A549 (cell line): Measurements from ENCODE around the gene HOMER3. TPM values are rescaled to one million over a fixed set of nuclear protein-coding genes. Genes with fewer than 3 reads are reported as not detected.

Experiments
- ATAC-seq, 2 experiments: fragments of 200-7000 bp in 1 of 2; fragments of >200 bp in 1 of 2; cut with Nextera tagmentation in 1 of 2; cut with Tn5 transposase in 1 of 2; 3 replicates each; pipeline versions ENCODE4 v1.8.0 to v1.9.1; 2018 to 2020; ENCODE audit warnings: mild to moderate bottlenecking in 1 of 2, moderate library complexity in 1 of 2
- CTCF ChIA-PET: fragments of 300-600 bp; sonication (Branson Sonifier 250); formaldehyde crosslinking; extraction: SDS; loops from one replicate; lab custom pipeline; 2021; ENCODE audit warnings: antibody characterized with exemption, inconsistent platforms; lab: Yijun Ruan, JAX
- POLR2A ChIA-PET: fragments of 350-600 bp; formaldehyde crosslinking; extraction: SDS; loops from one replicate; lab custom pipeline; 2021; ENCODE audit warnings: antibody characterized with exemption, inconsistent platforms; lab: Yijun Ruan, JAX
- DNase-seq, 2 experiments: peaks; one replicate each; pipeline versions ENCODE4 v3.0.0 to v3.0.0-alpha.2; 2011 to 2016; ENCODE audit warnings: low read depth in 1 of 2, low spot score in 1 of 2
- FAIRE-seq: peaks from 2 replicates; lab custom pipeline; 2011; peaks lifted over from hg19 to GRCh38; lab: Jason Lieb, UNC
- H3K27ac ChIP-seq, 2 experiments: fragments of >200 bp; sonication (Bioruptor Twin); formaldehyde crosslinking; 3 replicates each; pipeline ENCODE4 v1.5.1; 2016 to 2017
- H3K4me1 ChIP-seq: fragments of >200 bp; sonication (Bioruptor Twin); formaldehyde crosslinking; 3 replicates; pipeline ENCODE4 v1.6.1; 2016
- H3K4me2 ChIP-seq: fragments of >200 bp; sonication (Bioruptor Twin); formaldehyde crosslinking; 3 replicates; pipeline ENCODE4 v1.6.1; 2016
- H3K4me3 ChIP-seq: fragments of >200 bp; sonication (Bioruptor Twin); formaldehyde crosslinking; 3 replicates; pipeline ENCODE4 v1.5.1; 2016
- H3K9me3 ChIP-seq: fragments of >200 bp; sonication (Bioruptor Twin); formaldehyde crosslinking; 3 replicates; pipeline ENCODE4 v1.6.1; 2016
- BHLHE40 ChIP-seq: IDR thresholded peaks from 2 replicates; pipeline ENCODE4 v1.6.1; 2012; ENCODE audit warnings: low read depth, low read length, inconsistent platforms
- CBX2 ChIP-seq: fragments of 200-600 bp; sonication (generic); IDR thresholded peaks from 2 replicates; pipeline ENCODE4 v1.6.1; 2016; ENCODE audit warnings: low read depth, mild to moderate bottlenecking, borderline replicate concordance
- CHD4 ChIP-seq: fragments of 200-600 bp; sonication (generic); IDR thresholded peaks from 2 replicates; pipeline ENCODE4 v1.6.1; 2016; ENCODE audit warnings: antibody characterized with exemption, mild to moderate bottlenecking, borderline replicate concordance
- EP300 ChIP-seq, 2 experiments: fragments of >200 bp; sonication (Bioruptor Twin); formaldehyde crosslinking; IDR thresholded peaks; 2 replicates in 1 of 2; 3 replicates in 1 of 2; pipeline ENCODE4 v1.6.1; 2016 to 2017
- GATA3 ChIP-seq: IDR thresholded peaks from 2 replicates; pipeline ENCODE4 v1.6.1; 2012; ENCODE audit warnings: borderline replicate concordance
- HEYL ChIP-seq: fragments of 250-450 bp; sonication (Bioruptor Pico); IDR thresholded peaks from 2 replicates; pipeline ENCODE4 v1.8.0; 2021; ENCODE audit warnings: mild to moderate bottlenecking, moderate library complexity
- HOXA7 ChIP-seq: fragments of 250-450 bp; sonication (Bioruptor Pico); IDR thresholded peaks from 2 replicates; pipeline ENCODE4 v1.5.0; 2020; ENCODE audit warnings: mild to moderate bottlenecking, moderate library complexity
- JUN ChIP-seq, 2 experiments: fragments of >200 bp; sonication (Bioruptor Twin); formaldehyde crosslinking; IDR thresholded peaks; 2 replicates in 1 of 2; 3 replicates in 1 of 2; pipeline ENCODE4 v1.6.1; 2016 to 2017
- MAZ ChIP-seq: fragments of 150-350 bp; IDR thresholded peaks from 2 replicates; pipeline ENCODE4 v1.6.1; 2014; ENCODE audit warnings: antibody characterized with exemption, low read depth, low read length, borderline replicate concordance
- MYC ChIP-seq: IDR thresholded peaks from 2 replicates; pipeline ENCODE4 v1.6.1; 2012; ENCODE audit warnings: mild to moderate bottlenecking, inconsistent platforms, low read length, improper control_type of control experiment, borderline replicate concordance
- NPAS2 ChIP-seq: fragments of 250-450 bp; sonication (Bioruptor Pico); IDR thresholded peaks from 2 replicates; pipeline ENCODE4 v1.8.0; 2022; ENCODE audit warnings: mild to moderate bottlenecking, moderate library complexity, borderline replicate concordance
- NR3C1 ChIP-seq: fragments of >200 bp; sonication (Bioruptor Twin); formaldehyde crosslinking; IDR thresholded peaks from 3 replicates; pipeline ENCODE4 v1.6.1; 2017
- PBX3 ChIP-seq: IDR thresholded peaks from 2 replicates; pipeline ENCODE4 v1.6.1; 2012
- POLR2A ChIP-seq: IDR thresholded peaks from 2 replicates; pipeline ENCODE4 v1.6.1; 2012; ENCODE audit warnings: mild to moderate bottlenecking, low read length
- RCOR1 ChIP-seq: fragments of 150-350 bp; IDR thresholded peaks from 2 replicates; pipeline ENCODE4 v1.6.1; 2014; ENCODE audit warnings: antibody characterized with exemption, low read length, low read depth
- REST ChIP-seq: fragments of 200-600 bp; sonication (generic); IDR thresholded peaks from 2 replicates; pipeline ENCODE4 v1.6.1; 2016; ENCODE audit warnings: antibody characterized with exemption, mild to moderate bottlenecking, moderate library complexity
- RFX5 ChIP-seq: fragments of 450-650 bp; IDR thresholded peaks from 2 replicates; pipeline ENCODE4 v1.7.1; 2014; ENCODE audit warnings: antibody characterized with exemption, mild to moderate bottlenecking, moderate library complexity
- TP53 ChIP-seq: fragments of 250-450 bp; sonication (Bioruptor Pico); IDR thresholded peaks from 2 replicates; pipeline ENCODE4 v1.5.0; 2021; ENCODE audit warnings: mild to moderate bottlenecking, moderate library complexity
- WGBS: methylation state at CpG from one replicate; pipeline ENCODE4 v1.1.6; 2017; ENCODE audit errors: missing lambda C conversion rate; 5-methylcytosine and 5-hydroxymethylcytosine counted together
- polyA plus RNA-seq, 4 experiments: library from polyadenylated mRNA; depleted of rRNA in 3 of 4; stranded (reverse); fragments of >200 nt; fragmentation: RNase III in 1 of 4; extraction: RNeasy Plus Mini Kit Qiagen cat#74134 plus additional on column Dnase treatment in 1 of 4; gene quantifications; 2 replicates in 3 of 4; 3 replicates in 1 of 4; pipeline ENCODE4 v1.2.3, GENCODE V29; 2011 to 2017
- TF ChIP-seq, protein P1 (sequence below): fragments of >200 bp; sonication (Bioruptor Twin); formaldehyde crosslinking; IDR thresholded peaks from 3 replicates; pipeline ENCODE4 v1.5.1; 2016
- TF ChIP-seq, protein P2 (sequence below): fragments of 150-350 bp; IDR thresholded peaks from 2 replicates; pipeline ENCODE4 v1.6.1; 2014; ENCODE audit warnings: low read depth, mild to moderate bottlenecking, low read length

The HOMER3 gene
- polyA plus RNA-seq, 2 of the 4 experiments (the other 2 are of a cell fraction): 9.9 to 35.4 TPM

- Histone ChIP-seq H3K4me3 (no peak overlapping the region), H3K4me2 (no peak overlapping the region), H3K4me1 (peaks cover 11% of the 10 kb centered on the region; the same call in 2 of the 3 replicates), H3K9me3 (no peaks in the 10 kb centered on the region), H3K27ac (no peak overlapping the region)
- ATAC-seq (no peak), FAIRE-seq (no peak), DNase-seq (no peak)
- 55% methylated on average over 5 of the region's 18 CpGs for WGBS
- no peak for TF ChIP-seq HEYL (CRISPR knock-in tag)
- no peak for TF ChIP-seq EP300 (IDR thresholded peaks at IDR 0.05)
- no peak for TF ChIP-seq MAZ
- TF ChIP-seq, protein P1, sequence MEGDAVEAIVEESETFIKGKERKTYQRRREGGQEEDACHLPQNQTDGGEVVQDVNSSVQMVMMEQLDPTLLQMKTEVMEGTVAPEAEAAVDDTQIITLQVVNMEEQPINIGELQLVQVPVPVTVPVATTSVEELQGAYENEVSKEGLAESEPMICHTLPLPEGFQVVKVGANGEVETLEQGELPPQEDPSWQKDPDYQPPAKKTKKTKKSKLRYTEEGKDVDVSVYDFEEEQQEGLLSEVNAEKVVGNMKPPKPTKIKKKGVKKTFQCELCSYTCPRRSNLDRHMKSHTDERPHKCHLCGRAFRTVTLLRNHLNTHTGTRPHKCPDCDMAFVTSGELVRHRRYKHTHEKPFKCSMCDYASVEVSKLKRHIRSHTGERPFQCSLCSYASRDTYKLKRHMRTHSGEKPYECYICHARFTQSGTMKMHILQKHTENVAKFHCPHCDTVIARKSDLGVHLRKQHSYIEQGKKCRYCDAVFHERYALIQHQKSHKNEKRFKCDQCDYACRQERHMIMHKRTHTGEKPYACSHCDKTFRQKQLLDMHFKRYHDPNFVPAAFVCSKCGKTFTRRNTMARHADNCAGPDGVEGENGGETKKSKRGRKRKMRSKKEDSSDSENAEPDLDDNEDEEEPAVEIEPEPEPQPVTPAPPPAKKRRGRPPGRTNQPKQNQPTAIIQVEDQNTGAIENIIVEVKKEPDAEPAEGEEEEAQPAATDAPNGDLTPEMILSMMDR: no peak
- TF ChIP-seq CHD4: no peak
- TF ChIP-seq POLR2A: no peak
- no peak for TF ChIP-seq GATA3
- TF ChIP-seq NR3C1: no peak
- TF ChIP-seq JUN (IDR thresholded peaks at IDR 0.05): no peak
- no peak for TF ChIP-seq TP53 (CRISPR knock-in tag)
- no peak for TF ChIP-seq REST
- TF ChIP-seq, protein P2, sequence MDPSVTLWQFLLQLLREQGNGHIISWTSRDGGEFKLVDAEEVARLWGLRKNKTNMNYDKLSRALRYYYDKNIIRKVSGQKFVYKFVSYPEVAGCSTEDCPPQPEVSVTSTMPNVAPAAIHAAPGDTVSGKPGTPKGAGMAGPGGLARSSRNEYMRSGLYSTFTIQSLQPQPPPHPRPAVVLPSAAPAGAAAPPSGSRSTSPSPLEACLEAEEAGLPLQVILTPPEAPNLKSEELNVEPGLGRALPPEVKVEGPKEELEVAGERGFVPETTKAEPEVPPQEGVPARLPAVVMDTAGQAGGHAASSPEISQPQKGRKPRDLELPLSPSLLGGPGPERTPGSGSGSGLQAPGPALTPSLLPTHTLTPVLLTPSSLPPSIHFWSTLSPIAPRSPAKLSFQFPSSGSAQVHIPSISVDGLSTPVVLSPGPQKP: no peak
- no peak for TF ChIP-seq BHLHE40
- TF ChIP-seq PBX3: no peak
- TF ChIP-seq HOXA7: no peak
- no peak for TF ChIP-seq RCOR1
- TF ChIP-seq MYC: no peak
- no peak for TF ChIP-seq RFX5
- TF ChIP-seq NPAS2 (CRISPR knock-in tag): no peak
- no peak for TF ChIP-seq CBX2
- ChIA-PET POLR2A (no interaction called here), CTCF (interaction anchor here (1.9 kb wide), 1 partner anchor 89 kb away, joined by 6 read pairs; no protein-coding TSS in a partner anchor)
Measured at GRCh38 chr19:18898607-18899408, 42.2 kb downstream of the HOMER3 start.
